Stimulated activated CD4-positive, alpha-beta T cell treated with anti-CD3 and anti-CD28 coated beads, Interleukin-4, amount 100 ng/mL, for 4 hours (primary cell): ENCODE data around the gene ARHGEF3.

Source experiments
- DNase-seq, 2 experiments: peaks; one replicate each; pipeline ENCODE4 v3.0.0-alpha.2; 2020

The ARHGEF3 gene

GRCh38 chr3:56819016-56819809, 17.5 kb upstream of the ARHGEF3 start:
- no peak for DNase-seq

- DNase-seq = no peak
These were observed 16.6 kb upstream of the ARHGEF3 start for GRCh38 chr3:56818156-56818985.

- DNase-seq = no peak
These were observed 15.9 kb upstream of the ARHGEF3 start for GRCh38 chr3:56817646-56818045.

- no peak for DNase-seq
These were observed 14.3 kb upstream of the ARHGEF3 start for GRCh38 chr3:56816061-56816460.

DNA sequence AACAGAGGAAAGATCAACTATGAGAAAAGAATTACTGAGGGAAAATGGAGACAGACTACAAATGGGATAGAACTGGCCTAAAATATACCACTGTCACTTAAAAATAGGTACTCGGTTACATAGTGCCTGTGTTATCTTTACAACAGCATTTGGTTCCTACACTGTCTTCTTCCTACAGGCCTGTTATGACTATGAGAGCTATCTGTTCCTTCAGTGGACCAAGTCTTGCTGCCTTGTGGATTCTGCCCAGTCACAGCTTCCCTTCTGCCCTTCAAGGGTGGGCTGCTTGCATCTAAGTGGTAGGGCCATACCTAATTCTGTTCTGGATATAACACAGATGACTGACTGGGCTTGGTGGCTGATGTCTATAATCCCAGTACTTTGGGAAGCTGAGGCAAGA, 13.8 kb upstream of the ARHGEF3 start:
- DNase-seq = no peak

DNA sequence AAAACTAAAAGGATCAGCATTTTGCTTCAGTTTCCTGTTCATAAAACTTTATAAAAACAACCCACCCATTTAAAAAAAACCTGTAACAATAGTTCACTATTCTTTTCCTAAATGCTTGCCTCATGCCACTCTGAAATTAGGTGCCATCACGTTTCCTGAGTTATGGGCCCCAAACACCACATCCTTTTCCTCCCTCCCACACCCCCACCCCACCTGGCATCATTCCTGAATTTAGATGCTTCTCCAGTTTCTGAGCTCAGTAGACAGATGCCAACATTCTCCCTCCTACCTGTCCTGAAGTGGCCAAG, 11.9 kb upstream of the ARHGEF3 start:
- no peak for DNase-seq

DNA sequence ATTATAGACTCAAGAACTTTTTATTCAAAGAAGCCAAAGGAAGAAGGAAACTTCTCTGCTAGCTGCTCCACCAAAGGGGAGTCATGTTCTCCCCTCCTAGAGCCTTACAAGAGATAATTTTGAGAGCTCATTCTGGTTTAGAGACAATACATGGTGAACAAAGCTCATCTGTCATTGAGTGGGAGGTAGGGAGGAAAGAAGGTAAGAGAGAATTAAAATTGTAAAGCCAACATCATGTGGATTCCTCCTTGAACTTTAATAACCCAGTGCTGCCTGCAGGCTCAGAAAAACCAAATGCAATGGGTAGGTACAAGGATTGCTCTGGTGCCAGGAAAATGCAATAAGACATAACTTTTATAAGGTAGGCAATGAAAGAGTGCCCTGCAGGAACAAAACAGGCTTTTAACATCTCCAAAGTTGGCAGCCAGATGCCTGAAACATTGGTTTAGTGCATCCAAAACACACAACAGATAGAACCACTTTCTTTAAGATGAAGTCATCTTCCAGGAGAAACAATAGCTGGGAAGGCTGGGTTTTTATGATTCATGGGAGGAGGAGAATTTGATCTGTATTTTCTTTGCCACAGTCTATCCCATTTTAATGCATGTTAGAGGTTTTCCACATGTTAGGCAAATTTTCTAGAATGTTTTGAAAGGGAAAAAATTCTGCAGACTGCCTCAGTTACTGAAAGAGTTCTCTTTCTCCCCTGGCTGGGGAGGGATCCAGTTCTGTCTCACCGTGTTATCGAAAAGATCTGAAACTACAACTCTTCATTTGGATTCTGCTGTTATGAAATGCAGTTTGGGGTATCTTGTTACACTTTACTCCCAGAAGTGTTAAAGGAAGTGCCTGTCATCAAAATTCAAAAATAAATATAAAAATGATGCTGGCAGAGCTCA, 11.3 kb upstream of the ARHGEF3 start:
- no peak for DNase-seq

DNA sequence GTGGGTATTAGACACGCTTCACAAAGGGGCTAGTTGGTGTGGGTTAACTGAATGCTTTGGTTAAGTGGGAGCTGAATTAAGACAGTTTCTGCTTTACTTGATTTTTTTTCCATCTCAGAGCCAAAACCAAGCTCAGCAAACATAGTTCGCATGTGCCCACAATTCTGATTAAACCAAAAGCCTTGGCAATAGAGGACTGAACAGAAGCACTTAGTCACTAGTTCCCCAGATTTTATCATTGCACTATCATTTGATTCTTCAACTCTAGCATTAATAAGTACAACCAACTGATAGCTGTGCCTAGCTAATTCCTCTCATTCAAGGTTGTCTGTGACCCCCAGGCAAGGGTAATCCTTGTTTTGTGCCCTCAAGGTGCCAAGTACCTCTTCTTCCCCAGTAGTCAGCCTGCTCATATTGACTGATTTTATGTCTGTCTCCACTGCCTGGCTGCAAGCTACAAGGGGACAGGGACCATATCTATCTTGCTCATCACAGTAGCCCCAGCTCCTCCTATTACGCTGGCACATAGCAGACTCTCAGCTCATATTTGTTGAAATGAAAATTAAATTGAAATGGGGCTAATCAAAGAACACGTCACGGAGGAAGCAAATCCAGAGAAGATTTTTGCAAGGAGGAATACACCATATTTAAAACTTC, 9.9 kb upstream of the ARHGEF3 start:
- no peak for DNase-seq

- no peak for DNase-seq
These were observed 9.1 kb upstream of the ARHGEF3 start for GRCh38 chr3:56810577-56811545.

DNA sequence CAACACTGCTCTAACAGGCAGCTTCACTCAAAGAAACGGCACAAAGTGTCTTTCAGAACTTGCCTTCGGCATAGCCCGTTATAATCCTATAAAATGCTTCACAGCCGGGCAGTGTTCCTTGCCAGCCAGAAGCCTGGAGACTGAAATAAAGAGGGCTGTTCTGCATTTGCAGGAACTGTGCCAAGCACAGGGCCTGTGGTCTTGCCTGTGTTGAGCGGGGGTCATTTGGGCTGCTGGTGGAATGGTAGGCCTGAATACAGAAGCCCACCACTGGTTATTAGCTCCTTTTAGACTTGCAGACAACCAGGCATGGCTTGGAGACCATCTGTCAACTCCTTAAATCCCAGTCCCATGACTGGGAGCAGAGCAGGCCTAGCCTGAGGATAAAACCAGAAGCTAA, 4.7 kb upstream of the ARHGEF3 start:
- DNase-seq = no peak

- no peak for DNase-seq
These were observed 1.0 kb upstream of the ARHGEF3 start for GRCh38 chr3:56802790-56803189.

GRCh38 chr3:56802378-56802745, 613 bp upstream of the ARHGEF3 start:
- DNase-seq = peak in 1 of 2 experiments; percentile 54

- DNase-seq = peak in 1 of 2 experiments; percentile 17
These were observed 702 bp downstream of the ARHGEF3 start for GRCh38 chr3:56800832-56801661.

- peak; percentile 59 to 90 for DNase-seq
These were observed 1.5 kb downstream of the ARHGEF3 start for GRCh38 chr3:56800130-56800831.

- no peak for DNase-seq
These were observed 2.4 kb downstream of the ARHGEF3 start for GRCh38 chr3:56799251-56799882.

GRCh38 chr3:56796996-56797395, 4.8 kb downstream of the ARHGEF3 start:
- DNase-seq = no peak

DNA sequence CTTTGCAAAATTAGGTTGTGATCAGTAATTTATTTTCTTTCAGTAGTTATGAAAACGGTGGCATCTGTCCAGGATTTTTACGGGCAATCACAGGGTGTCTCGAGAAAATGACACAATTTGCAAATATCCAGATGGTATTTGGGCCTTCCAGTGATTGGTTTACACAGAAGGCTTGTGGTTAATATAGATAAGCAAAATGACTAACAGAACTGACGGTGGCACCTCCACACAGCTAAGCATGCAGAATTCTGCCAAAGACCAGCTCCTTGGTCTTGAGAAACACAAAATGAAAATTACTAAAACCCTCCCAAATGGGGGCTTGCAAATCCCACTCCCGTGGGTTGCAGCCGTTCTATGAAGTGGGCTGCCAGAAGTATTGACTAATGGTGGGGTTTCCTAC, 5.5 kb downstream of the ARHGEF3 start:
- peak in 1 of 2 experiments; percentile 23 for DNase-seq

- no peak for DNase-seq
These were observed 5.9 kb downstream of the ARHGEF3 start for GRCh38 chr3:56795829-56796185.

- DNase-seq = no peak
These were observed 6.5 kb downstream of the ARHGEF3 start for GRCh38 chr3:56795097-56795828.
